IPS DF 6.9 (cell line): ENCODE results near the gene KBTBD13.

Experiments used
- DNase-seq: peaks from one replicate; pipeline ENCODE4 v3.0.0-alpha.2; 2013; ENCODE audit warnings: low read depth, low spot score
- H3K27ac ChIP-seq: one replicate; pipeline ENCODE4 v1.5.1; 2013; ENCODE audit warnings: low read length, control low read depth
- H3K27me3 ChIP-seq: 2 replicates; pipeline ENCODE4 v1.6.1; 2013; ENCODE audit warnings: mild to moderate bottlenecking, low read length; ENCODE audit not compliant: control insufficient read depth, insufficient read depth
- H3K36me3 ChIP-seq: 2 replicates; pipeline ENCODE4 v1.6.1; 2013; ENCODE audit warnings: low read length; ENCODE audit not compliant: control insufficient read depth, insufficient read depth
- H3K4me1 ChIP-seq: 2 replicates; pipeline ENCODE4 v1.6.1; 2013; ENCODE audit warnings: low read length; ENCODE audit not compliant: control insufficient read depth, insufficient read depth
- H3K4me3 ChIP-seq: 2 replicates; pipeline ENCODE4 v1.5.1; 2013; ENCODE audit warnings: mild to moderate bottlenecking, low read length
- H3K9me3 ChIP-seq: 2 replicates; pipeline ENCODE4 v1.6.1; 2013; ENCODE audit warnings: low read length, inconsistent platforms; ENCODE audit not compliant: control insufficient read depth, insufficient read depth
- WGBS: extraction: QIAGEN DNeasy Blood & Tissue Kit; methylation state at CpG from one replicate; pipeline ENCODE4 v1.1.7; 2013; ENCODE audit warnings: mixed read lengths, missing lambda C conversion rate; ENCODE audit not compliant: insufficient read length, insufficient coverage; 5-methylcytosine and 5-hydroxymethylcytosine counted together

KBTBD13 gene

GRCh38 chr15:65051266-65051665, 25.3 kb upstream of the KBTBD13 start:
- H3K27ac ChIP-seq = no peak overlapping the region
- no peak for DNase-seq
- no peaks in the 10 kb centered on the region for H3K27me3 ChIP-seq
- no CpG with 5 or more reads among the region's 2 CpGs for WGBS
- H3K4me3 ChIP-seq = no peak overlapping the region
- no peaks in the 10 kb centered on the region for H3K4me1 ChIP-seq
- no peaks in the 10 kb centered on the region for H3K36me3 ChIP-seq
- no peaks in the 10 kb centered on the region for H3K9me3 ChIP-seq

DNA sequence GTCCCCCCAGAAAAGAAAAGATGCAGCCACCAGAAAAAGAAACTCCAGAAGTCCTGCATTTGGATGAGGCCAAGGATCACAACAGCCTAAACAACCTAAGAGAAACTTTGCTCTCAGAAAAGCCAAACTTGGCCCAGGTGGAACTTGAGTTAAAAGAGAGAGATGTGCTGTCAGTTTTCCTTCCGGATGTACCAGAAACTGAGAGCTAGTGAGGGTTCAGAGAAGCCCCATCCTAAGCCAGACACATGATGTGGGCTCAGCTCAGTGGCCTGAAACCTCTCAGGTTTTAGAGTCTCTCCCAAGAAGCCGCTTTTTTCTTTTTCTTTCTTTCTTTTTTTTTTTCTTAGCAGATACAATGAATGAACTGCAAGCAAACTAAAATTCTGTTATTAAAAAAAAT, 23.6 kb upstream of the KBTBD13 start:
- Histone ChIP-seq H3K27ac (no peak overlapping the region), H3K4me3 (no peak overlapping the region), H3K27me3 (no peaks in the 10 kb centered on the region), H3K4me1 (no peaks in the 10 kb centered on the region), H3K36me3 (no peaks in the 10 kb centered on the region), H3K9me3 (no peaks in the 10 kb centered on the region)
- WGBS = no CpG with 5 or more reads among the region's 2 CpGs
- DNase-seq = no peak

DNA sequence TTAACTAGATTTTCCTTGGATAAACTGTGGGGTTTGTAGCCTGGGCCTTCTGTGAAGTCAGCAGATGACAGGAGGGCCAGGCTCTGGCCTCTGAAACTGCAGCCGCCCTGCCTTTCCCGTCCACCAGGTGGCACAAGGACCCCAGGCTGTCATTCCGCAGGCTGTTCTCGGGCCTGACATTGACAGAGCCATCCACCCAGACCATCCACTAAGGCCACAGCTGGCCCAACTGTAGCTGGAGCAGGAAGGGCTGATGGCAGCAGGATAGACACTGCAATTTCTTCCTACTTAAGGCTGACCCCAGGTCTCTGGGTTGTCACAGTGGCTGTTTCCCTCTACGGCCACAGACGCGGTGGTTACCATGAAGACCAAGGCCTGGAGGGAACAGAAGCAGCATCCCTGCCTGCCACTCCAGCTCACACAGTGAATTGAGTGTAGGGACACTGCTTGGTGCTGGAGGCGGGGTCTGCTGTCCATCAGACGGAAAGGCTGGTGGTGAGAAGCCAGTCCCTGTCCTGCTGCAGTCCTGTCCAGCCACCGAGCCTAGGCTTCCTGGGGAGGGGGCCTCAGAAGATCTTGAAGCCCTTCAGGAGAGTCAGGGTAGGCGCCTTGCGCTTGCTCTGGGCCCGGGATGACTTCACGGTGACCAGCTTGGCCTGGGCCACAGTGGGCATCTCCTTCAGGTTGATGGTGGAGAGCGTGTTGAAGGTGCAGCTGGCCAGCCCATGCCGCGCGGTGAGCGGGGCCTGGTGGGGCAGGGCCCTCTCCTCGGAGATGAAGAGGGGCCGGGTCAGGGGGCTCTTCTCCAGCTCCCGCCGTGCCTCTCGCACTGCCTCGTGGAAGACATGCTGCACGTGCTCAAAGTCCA, 22.0 kb upstream of the KBTBD13 start:
- Histone ChIP-seq H3K36me3 (0 out of 2 replicates have a peak, but pooled peaks cover 2% of the 10 kb centered on the region), H3K4me3 (no peak overlapping the region), H3K27ac (no peak overlapping the region), H3K27me3 (no peaks in the 10 kb centered on the region), H3K9me3 (no peaks in the 10 kb centered on the region), H3K4me1 (no peaks in the 10 kb centered on the region; the same call in 1 of the 2 replicates)
- WGBS = no CpG with 5 or more reads among the region's 26 CpGs
- no peak for DNase-seq

- no peaks in the 10 kb centered on the region for H3K27me3 ChIP-seq
- no CpG with 5 or more reads among the region's 6 CpGs for WGBS
- no peaks in the 10 kb centered on the region; the same call in 1 of the 2 replicates for H3K4me1 ChIP-seq
- 0 out of 2 replicates have a peak, but pooled peaks cover 2% of the 10 kb centered on the region for H3K36me3 ChIP-seq
- H3K9me3 ChIP-seq = no peaks in the 10 kb centered on the region
- no peak overlapping the region for H3K27ac ChIP-seq
- no peak overlapping the region for H3K4me3 ChIP-seq
- no peak for DNase-seq
Measured at GRCh38 chr15:65055201-65055870, 21.2 kb upstream of the KBTBD13 start.

GRCh38 chr15:65056106-65056505, 20.4 kb upstream of the KBTBD13 start:
- H3K9me3 ChIP-seq = no peaks in the 10 kb centered on the region
- H3K27me3 ChIP-seq = no peaks in the 10 kb centered on the region
- H3K4me1 ChIP-seq = no peaks in the 10 kb centered on the region; the same call in 1 of the 2 replicates
- H3K27ac ChIP-seq = no peak overlapping the region
- H3K4me3 ChIP-seq = no peak overlapping the region
- H3K36me3 ChIP-seq = 0 out of 2 replicates have a peak, but pooled peaks cover 2% of the 10 kb centered on the region
- no CpG with 5 or more reads among the region's 9 CpGs for WGBS
- DNase-seq = no peak

- Histone ChIP-seq H3K9me3 (no peaks in the 10 kb centered on the region), H3K4me1 (no peaks in the 10 kb centered on the region; the same call in 1 of the 2 replicates), H3K27me3 (no peaks in the 10 kb centered on the region), H3K27ac (no peak overlapping the region), H3K36me3 (0 out of 2 replicates have a peak, but pooled peaks cover 2% of the 10 kb centered on the region), H3K4me3 (no peak overlapping the region)
- DNase-seq = no peak
- WGBS = no CpG with 5 or more reads among the region's 8 CpGs
Measured at GRCh38 chr15:65056868-65057548, 19.5 kb upstream of the KBTBD13 start.

DNA sequence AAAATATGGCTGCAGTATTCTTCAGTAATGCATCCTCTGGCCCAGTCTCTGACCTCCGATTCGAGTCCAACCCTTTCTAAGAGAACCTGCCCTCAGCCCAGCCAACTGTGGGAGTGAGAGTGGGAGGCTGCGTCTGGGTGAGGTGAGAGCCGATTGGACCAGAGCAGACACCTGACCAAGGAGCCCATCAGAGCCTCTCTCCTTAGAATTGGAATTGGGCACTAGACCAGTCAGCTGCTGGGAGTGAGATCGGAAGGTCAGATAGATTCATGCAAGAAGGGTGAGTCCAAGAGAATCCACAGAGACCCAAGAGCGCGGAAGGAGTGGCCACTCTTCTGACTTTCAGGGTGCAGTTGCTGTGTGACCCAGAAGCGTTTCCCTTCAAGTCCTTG, 19.0 kb upstream of the KBTBD13 start:
- Histone ChIP-seq H3K4me3 (no peak overlapping the region), H3K27ac (no peak overlapping the region)
- WGBS = no CpG with 5 or more reads among the region's 8 CpGs

GRCh38 chr15:65058394-65059368, 17.9 kb upstream of the KBTBD13 start:
- WGBS = no CpG with 5 or more reads among the region's 16 CpGs

More for the DNA sequence above, 19.0 kb upstream of the KBTBD13 start:
- Histone ChIP-seq H3K36me3 (0 out of 2 replicates have a peak, but pooled peaks cover 2% of the 10 kb centered on the region), H3K27me3 (no peaks in the 10 kb centered on the region), H3K9me3 (no peaks in the 10 kb centered on the region), H3K4me1 (no peaks in the 10 kb centered on the region; the same call in 1 of the 2 replicates)
- no peak for DNase-seq

DNA sequence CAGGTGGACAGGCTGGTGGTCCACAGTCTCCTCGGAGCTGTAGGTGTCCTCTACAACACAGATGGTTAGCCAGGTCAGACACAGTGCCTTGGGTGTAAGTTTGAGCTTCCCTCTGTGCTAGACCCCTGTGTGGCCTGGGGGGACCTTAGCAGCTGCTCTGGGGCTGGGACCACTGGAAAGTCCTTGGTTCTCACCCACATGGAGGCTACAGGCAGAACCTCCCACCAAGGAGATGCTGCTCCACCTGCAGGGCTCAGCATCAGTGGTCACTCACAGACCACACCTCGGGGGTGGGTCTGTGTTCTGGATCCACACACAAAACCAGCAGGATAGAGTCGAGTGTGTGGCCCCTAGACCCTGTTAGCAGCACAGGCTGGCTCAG, 17.2 kb upstream of the KBTBD13 start:
- Histone ChIP-seq H3K4me3 (no peak overlapping the region), H3K27ac (no peak overlapping the region), H3K27me3 (no peaks in the 10 kb centered on the region), H3K9me3 (no peaks in the 10 kb centered on the region), H3K4me1 (no peaks in the 10 kb centered on the region; the same call in 1 of the 2 replicates), H3K36me3 (0 out of 2 replicates have a peak, but pooled peaks cover 2% of the 10 kb centered on the region)
- no CpG with 5 or more reads among the region's 3 CpGs for WGBS
- no peak for DNase-seq

More at GRCh38 chr15:65058394-65059368, 17.9 kb upstream of the KBTBD13 start:
- Histone ChIP-seq H3K4me1 (no peaks in the 10 kb centered on the region; the same call in 1 of the 2 replicates), H3K9me3 (no peaks in the 10 kb centered on the region), H3K27ac (no peak overlapping the region), H3K4me3 (no peak overlapping the region; the same call in 1 of the 2 replicates), H3K36me3 (0 out of 2 replicates have a peak, but pooled peaks cover 2% of the 10 kb centered on the region), H3K27me3 (no peaks in the 10 kb centered on the region)
- no peak for DNase-seq
